Measurements from ENCODE around the gene CASR. TPM values are rescaled to one million over a fixed set of nuclear protein-coding genes. Genes with fewer than 3 reads are reported as not detected.

CASR gene
- total RNA-seq, result not detected in 2 replicates

DNA sequence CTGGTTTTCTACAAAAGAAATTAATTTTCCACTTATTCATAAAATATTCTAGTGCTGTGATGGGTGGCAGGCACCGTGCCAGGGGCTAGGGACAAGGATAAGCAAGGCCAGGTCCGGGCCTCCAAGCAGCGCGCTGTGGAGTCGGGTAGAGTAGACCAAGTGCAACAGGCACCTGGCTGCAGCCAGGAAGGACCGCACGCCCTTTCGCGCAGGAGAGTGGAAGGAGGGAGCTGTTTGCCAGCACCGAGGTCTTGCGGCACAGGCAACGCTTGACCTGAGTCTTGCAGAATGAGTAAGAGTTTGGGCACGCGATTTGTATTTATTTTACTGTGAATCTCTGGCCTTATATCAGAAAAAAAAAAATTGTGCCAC lies at the start of gene CASR:
TSS of gene CASR (plus strand) at position 148 of the 372 bp plus-strand sequence. CDS start 70,522 bp downstream, outside the sequence.

GRCh38 chr3:122324871-122325323 lies 141.4 kb downstream of the CASR start, which contains the start of gene CSTA:
CSTA (plus strand) TSS chr3:122325248; CDS start chr3:122325293, 45 bp downstream.

Other genes starting within 250 kb of the CASR start
- not detected in 2 replicates for gene ILDR1, start 161.4 kb upstream of the CASR start, total RNA-seq
- gene CD86, start 128.3 kb upstream of the CASR start, total RNA-seq, result not detected in 2 replicates
- gene CSTA, start 141.6 kb downstream of the CASR start, total RNA-seq, result 0.59 TPM in 1 of 2 replicates, not detected in the other
- 26.1 and 26.5 TPM in 2 replicates for gene MIX23, start 199.6 kb downstream of the CASR start, total RNA-seq
- gene FAM162A, start 200.5 kb downstream of the CASR start, total RNA-seq, result 31.6 and 34.7 TPM in 2 replicates
- gene WDR5B, start 232.4 kb downstream of the CASR start, total RNA-seq, result 5.9 and 6.5 TPM in 2 replicates

Data from smooth muscle cell of the umbilical artery (primary cell).